Mammary epithelial cell (primary cell): ENCODE data around the gene CTNNA1.

Experiments
- CTCF ChIP-seq, 2 donors: IDR thresholded peaks in 1 of 2; conservative IDR thresholded peaks in 1 of 2; 2 replicates each; pipeline ENCODE4 v1.5.1; 2011 to 2012; ENCODE audit warnings: inconsistent platforms in 2 of 2, low read length in 2 of 2, mild to moderate bottlenecking in 2 of 2, control low read depth in 1 of 2, low read depth in 1 of 2; ENCODE audit not compliant: insufficient read depth in 1 of 2; ENCODE audit errors: extremely low read depth in 1 of 2
- EZH2 ChIP-seq: IDR thresholded peaks from 2 replicates; pipeline ENCODE4 v1.6.1; 2012; ENCODE audit warnings: low read length, inconsistent platforms, borderline replicate concordance

GRCh38 chr5:138905541-138905940, 152.3 kb downstream of the CTNNA1 start:
- TF ChIP-seq CTCF (conservative IDR thresholded peaks at IDR 0.05 in 1 of 2, IDR thresholded peaks at IDR 0.05 in 1 of 2; ENCODE audit: extremely low read depth in 1 of 2, insufficient read depth in 1 of 2, low read depth in 1 of 2, low read length in 2 of 2) (no peak), EZH2 (no peak)
